ENCODE measurements around the gene NR1H4.

Gene NR1H4

GRCh38 chr12:100453951-100454350, 19.7 kb upstream of the NR1H4 start:
- ATAC-seq (ENCODE audit: low read depth): no peak
- H3K36me3 ChIP-seq (ENCODE audit: low read depth): no peaks in the 10 kb centered on the region

GRCh38 chr12:100455896-100456295, 17.8 kb upstream of the NR1H4 start:
- Histone ChIP-seq H3K4me1 (ENCODE audit: insufficient read depth, poor library complexity, severe bottlenecking) (no peaks in the 10 kb centered on the region), H3K36me3 (ENCODE audit: low read depth) (no peaks in the 10 kb centered on the region), H3K27ac (ENCODE audit: poor library complexity, severe bottlenecking) (no peak overlapping the region), H3K4me3 (ENCODE audit: severe bottlenecking) (no peak overlapping the region), H3K9me3 (ENCODE audit: severe bottlenecking) (no peaks in the 10 kb centered on the region), H3K27me3 (ENCODE audit: insufficient read depth, poor library complexity, severe bottlenecking) (no peaks in the 10 kb centered on the region)
- DNase-seq (ENCODE audit: low spot score): no peak
- ATAC-seq (ENCODE audit: low read depth): no peak
- TF ChIP-seq, protein P1, sequence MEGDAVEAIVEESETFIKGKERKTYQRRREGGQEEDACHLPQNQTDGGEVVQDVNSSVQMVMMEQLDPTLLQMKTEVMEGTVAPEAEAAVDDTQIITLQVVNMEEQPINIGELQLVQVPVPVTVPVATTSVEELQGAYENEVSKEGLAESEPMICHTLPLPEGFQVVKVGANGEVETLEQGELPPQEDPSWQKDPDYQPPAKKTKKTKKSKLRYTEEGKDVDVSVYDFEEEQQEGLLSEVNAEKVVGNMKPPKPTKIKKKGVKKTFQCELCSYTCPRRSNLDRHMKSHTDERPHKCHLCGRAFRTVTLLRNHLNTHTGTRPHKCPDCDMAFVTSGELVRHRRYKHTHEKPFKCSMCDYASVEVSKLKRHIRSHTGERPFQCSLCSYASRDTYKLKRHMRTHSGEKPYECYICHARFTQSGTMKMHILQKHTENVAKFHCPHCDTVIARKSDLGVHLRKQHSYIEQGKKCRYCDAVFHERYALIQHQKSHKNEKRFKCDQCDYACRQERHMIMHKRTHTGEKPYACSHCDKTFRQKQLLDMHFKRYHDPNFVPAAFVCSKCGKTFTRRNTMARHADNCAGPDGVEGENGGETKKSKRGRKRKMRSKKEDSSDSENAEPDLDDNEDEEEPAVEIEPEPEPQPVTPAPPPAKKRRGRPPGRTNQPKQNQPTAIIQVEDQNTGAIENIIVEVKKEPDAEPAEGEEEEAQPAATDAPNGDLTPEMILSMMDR (IDR thresholded peaks at IDR 0.05; ENCODE audit: poor library complexity, severe bottlenecking): no peak

More at GRCh38 chr12:100453951-100454350, 19.7 kb upstream of the NR1H4 start:
- Histone ChIP-seq H3K27me3 (ENCODE audit: insufficient read depth, poor library complexity, severe bottlenecking) (no peaks in the 10 kb centered on the region), H3K4me3 (ENCODE audit: severe bottlenecking) (no peak overlapping the region), H3K27ac (ENCODE audit: poor library complexity, severe bottlenecking) (no peak overlapping the region), H3K9me3 (ENCODE audit: severe bottlenecking) (no peaks in the 10 kb centered on the region), H3K4me1 (ENCODE audit: insufficient read depth, poor library complexity, severe bottlenecking) (no peaks in the 10 kb centered on the region)
- no peak for DNase-seq (ENCODE audit: low spot score)
- TF ChIP-seq, protein P1 (IDR thresholded peaks at IDR 0.05; ENCODE audit: poor library complexity, severe bottlenecking): no peak

DNA sequence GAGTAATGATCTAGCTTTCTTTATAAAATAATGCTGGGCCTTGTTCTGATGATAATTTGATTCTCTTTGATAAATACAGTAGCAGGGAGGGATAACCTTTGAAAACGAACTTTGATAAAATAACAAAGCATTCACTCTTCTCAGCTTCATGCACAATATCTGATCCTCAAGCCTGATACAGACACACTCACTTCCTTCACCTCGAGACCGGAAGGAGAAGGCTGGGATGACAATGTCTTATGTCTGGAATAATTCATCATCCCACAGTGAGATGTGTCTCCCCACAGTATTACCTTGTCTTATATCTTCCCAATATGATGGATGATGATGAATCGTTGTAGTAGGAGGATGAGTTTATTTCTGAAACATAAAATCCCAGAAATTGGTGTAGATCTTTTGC, 15.5 kb upstream of the NR1H4 start:
- H3K27me3 ChIP-seq (ENCODE audit: insufficient read depth, poor library complexity, severe bottlenecking): no peaks in the 10 kb centered on the region
- DNase-seq (ENCODE audit: low spot score): no peak
- no peaks in the 10 kb centered on the region for H3K4me1 ChIP-seq (ENCODE audit: insufficient read depth, poor library complexity, severe bottlenecking)
- ATAC-seq (ENCODE audit: low read depth): no peak
- H3K27ac ChIP-seq (ENCODE audit: poor library complexity, severe bottlenecking): no peak overlapping the region
- TF ChIP-seq, protein P1 (IDR thresholded peaks at IDR 0.05; ENCODE audit: poor library complexity, severe bottlenecking): no peak
- no peaks in the 10 kb centered on the region for H3K9me3 ChIP-seq (ENCODE audit: severe bottlenecking)
- H3K36me3 ChIP-seq (ENCODE audit: low read depth): no peaks in the 10 kb centered on the region
- no peak overlapping the region for H3K4me3 ChIP-seq (ENCODE audit: severe bottlenecking)

DNA sequence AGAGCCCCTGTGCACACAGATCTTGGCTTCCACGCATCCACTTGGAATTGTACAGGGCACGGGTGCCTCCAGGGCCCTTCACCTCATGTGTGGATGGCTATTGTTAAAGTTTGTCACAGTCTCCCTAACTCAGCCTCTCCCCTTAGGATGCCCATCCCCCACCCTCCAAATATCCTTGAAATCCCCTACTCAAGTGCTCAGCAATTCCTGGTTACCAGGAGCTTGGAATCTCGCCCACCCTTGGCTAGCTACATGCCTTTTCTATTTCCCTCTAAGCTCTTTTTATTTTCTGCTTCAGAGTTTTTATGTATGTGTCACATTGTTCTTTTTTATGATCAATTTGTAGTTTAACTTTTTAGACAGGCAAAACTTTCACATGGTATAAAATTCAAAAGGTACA, 13.0 kb upstream of the NR1H4 start:
- H3K27me3 ChIP-seq (ENCODE audit: insufficient read depth, poor library complexity, severe bottlenecking): no peaks in the 10 kb centered on the region
- no peak for ATAC-seq (ENCODE audit: low read depth)
- H3K27ac ChIP-seq (ENCODE audit: poor library complexity, severe bottlenecking): no peak overlapping the region
- TF ChIP-seq, protein P1 (IDR thresholded peaks at IDR 0.05; ENCODE audit: poor library complexity, severe bottlenecking): no peak
- H3K36me3 ChIP-seq (ENCODE audit: low read depth): no peaks in the 10 kb centered on the region
- no peak overlapping the region for H3K4me3 ChIP-seq (ENCODE audit: severe bottlenecking)
- no peak for DNase-seq (ENCODE audit: low spot score)
- no peaks in the 10 kb centered on the region for H3K9me3 ChIP-seq (ENCODE audit: severe bottlenecking)
- no peaks in the 10 kb centered on the region for H3K4me1 ChIP-seq (ENCODE audit: insufficient read depth, poor library complexity, severe bottlenecking)

DNA sequence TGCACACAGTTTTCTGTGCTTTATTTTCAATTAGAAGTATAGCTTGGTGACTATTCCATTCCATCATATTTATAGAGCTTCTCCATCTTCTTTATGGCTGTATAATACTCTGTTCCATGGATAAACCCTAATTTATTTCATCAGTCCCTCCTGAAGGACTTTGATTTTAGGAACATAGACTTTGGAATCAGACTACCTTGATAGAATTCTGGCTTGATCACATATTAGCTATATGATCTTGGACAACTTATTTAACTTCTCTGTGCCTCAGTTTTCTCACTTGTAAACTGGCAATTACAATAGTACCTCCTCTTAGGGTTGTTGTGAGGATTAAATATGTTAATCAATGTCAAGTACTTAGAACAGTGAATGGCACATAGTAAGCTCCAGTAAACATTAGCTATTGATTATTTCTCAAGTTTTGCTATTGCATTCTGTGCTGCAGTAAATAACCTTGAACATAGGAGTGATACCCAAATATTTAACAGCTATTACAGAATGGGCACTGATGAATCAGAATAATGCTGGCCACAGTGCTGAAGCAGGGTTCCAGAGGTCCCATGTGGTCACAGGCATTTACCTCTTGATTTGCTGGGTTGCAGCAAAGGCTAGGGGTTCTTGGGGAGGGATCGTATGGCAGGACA, 12.2 kb upstream of the NR1H4 start:
- TF ChIP-seq, protein P1 (IDR thresholded peaks at IDR 0.05; ENCODE audit: poor library complexity, severe bottlenecking): no peak
- Histone ChIP-seq H3K4me3 (ENCODE audit: severe bottlenecking) (no peak overlapping the region), H3K36me3 (ENCODE audit: low read depth) (no peaks in the 10 kb centered on the region), H3K27me3 (ENCODE audit: insufficient read depth, poor library complexity, severe bottlenecking) (no peaks in the 10 kb centered on the region), H3K9me3 (ENCODE audit: severe bottlenecking) (no peaks in the 10 kb centered on the region), H3K27ac (ENCODE audit: poor library complexity, severe bottlenecking) (no peak overlapping the region), H3K4me1 (ENCODE audit: insufficient read depth, poor library complexity, severe bottlenecking) (no peaks in the 10 kb centered on the region)
- ATAC-seq (ENCODE audit: low read depth) (no peak), DNase-seq (ENCODE audit: low spot score) (no peak)

All from RWPE2 (cell line).